Endodermal cell (in vitro differentiated cells): ENCODE data around the gene SFRP2. TPM values are rescaled to one million over a fixed set of nuclear protein-coding genes. Genes with fewer than 3 reads are reported as not detected.

ENCODE experiments used
- DNase-seq: peaks from one replicate; pipeline ENCODE4 v3.0.0-alpha.2; 2017
- H3K27ac ChIP-seq: 2 replicates; pipeline ENCODE4 v1.5.1; 2013; ENCODE audit warnings: mild to moderate bottlenecking, low read depth, low read length, moderate library complexity
- H3K27me3 ChIP-seq: 2 replicates; pipeline ENCODE4 v1.6.1; 2013; ENCODE audit warnings: mild to moderate bottlenecking, low read length, moderate library complexity; ENCODE audit not compliant: insufficient read depth, control insufficient read depth, poor library complexity, severe bottlenecking
- H3K36me3 ChIP-seq: 2 replicates; pipeline ENCODE4 v1.7.0; 2013; ENCODE audit warnings: mild to moderate bottlenecking, low read length, moderate library complexity; ENCODE audit not compliant: control insufficient read depth, insufficient read depth
- H3K4me1 ChIP-seq: one replicate; pipeline ENCODE4 v1.7.0; 2013; ENCODE audit warnings: low read length; ENCODE audit not compliant: control insufficient read depth, insufficient read depth
- H3K4me3 ChIP-seq: 2 replicates; pipeline ENCODE4 v1.5.1; 2013; ENCODE audit warnings: mild to moderate bottlenecking, low read length, moderate library complexity
- H3K9ac ChIP-seq: 2 replicates; pipeline ENCODE4 v1.6.1; 2013; ENCODE audit warnings: mild to moderate bottlenecking, low read length, moderate library complexity; ENCODE audit not compliant: poor library complexity, severe bottlenecking; ENCODE audit errors: extremely low read depth
- H3K9me3 ChIP-seq: 2 replicates; pipeline ENCODE4 v1.6.1; 2013; ENCODE audit warnings: mild to moderate bottlenecking, low read length, moderate library complexity; ENCODE audit not compliant: control insufficient read depth
- H3K27ac Mint-ChIP-seq: 2 replicates; pipeline ENCODE4 v1.8.0; 2020; ENCODE audit warnings: mixed read lengths
- H3K27me3 Mint-ChIP-seq: 2 replicates; pipeline ENCODE4 v1.8.0; 2021; ENCODE audit warnings: mild to moderate bottlenecking, mixed read lengths; ENCODE audit not compliant: insufficient read depth
- H3K36me3 Mint-ChIP-seq: 2 replicates; pipeline ENCODE4 v1.8.0; 2020; ENCODE audit warnings: low read depth, mixed read lengths
- H3K4me1 Mint-ChIP-seq: 2 replicates; pipeline ENCODE4 v1.8.0; 2020; ENCODE audit warnings: mixed read lengths
- H3K4me3 Mint-ChIP-seq: 2 replicates; pipeline ENCODE4 v1.8.0; 2020; ENCODE audit warnings: mild to moderate bottlenecking, moderate library complexity, mixed read lengths
- H3K9me3 Mint-ChIP-seq: 2 replicates; pipeline ENCODE4 v1.8.0; 2020; ENCODE audit warnings: mild to moderate bottlenecking, mixed read lengths
- CTCF ChIP-seq: fragments of 200-600 bp; sonication (generic); conservative IDR thresholded peaks from 2 replicates; pipeline ENCODE4 v1.5.0; 2021; ENCODE audit warnings: antibody characterized with exemption, mild to moderate bottlenecking
- WGBS, 2 experiments: methylation state at CpG; one replicate each; pipeline versions ENCODE4 v1.1.5 to v1.1.7; 2013; ENCODE audit warnings: missing lambda C conversion rate in 2 of 2, mixed read lengths in 1 of 2; ENCODE audit not compliant: insufficient coverage in 1 of 2, insufficient read length in 1 of 2; 5-methylcytosine and 5-hydroxymethylcytosine counted together
- total RNA-seq, 2 donors: library from RNA; stranded (reverse); fragmentation: NEBNext Ultra II Directional in 1 of 2; extraction: Animal tissue kit (Norgen Biotek cat#: 25700) in 1 of 2; gene quantifications; 2 replicates in 1 of 2; 3 replicates in 1 of 2; pipeline ENCODE4 v1.2.1, GENCODE V29; 2021

The SFRP2 gene
- total RNA-seq, 2 donors from 2014 or later, result 5.3 to 69.1 TPM

- H3K4me3 ChIP-seq, result no peak overlapping the region
- TF ChIP-seq CTCF, result no peak
- no peak overlapping the region for H3K27ac ChIP-seq
- no peaks in the 10 kb centered on the region for H3K4me1 Mint-ChIP-seq
- no peak overlapping the region for H3K27ac Mint-ChIP-seq
- H3K27me3 ChIP-seq, result no peaks in the 10 kb centered on the region
- H3K36me3 Mint-ChIP-seq, result no peaks in the 10 kb centered on the region
- DNase-seq, result no peak
- H3K9me3 Mint-ChIP-seq, result no peaks in the 10 kb centered on the region
- 97 to 100% methylated on average over 2 to 4 of the region's 4 CpGs for WGBS, 2 experiments
- H3K27me3 Mint-ChIP-seq, result no peaks in the 10 kb centered on the region
- no peak overlapping the region for H3K9ac ChIP-seq
- no peak overlapping the region for H3K4me3 Mint-ChIP-seq
- H3K36me3 ChIP-seq, result no peaks in the 10 kb centered on the region
- no peaks in the 10 kb centered on the region for H3K4me1 ChIP-seq
- no peaks in the 10 kb centered on the region for H3K9me3 ChIP-seq
Observed at GRCh38 chr4:153747406-153747955, 41.4 kb downstream of the SFRP2 start.

DNA sequence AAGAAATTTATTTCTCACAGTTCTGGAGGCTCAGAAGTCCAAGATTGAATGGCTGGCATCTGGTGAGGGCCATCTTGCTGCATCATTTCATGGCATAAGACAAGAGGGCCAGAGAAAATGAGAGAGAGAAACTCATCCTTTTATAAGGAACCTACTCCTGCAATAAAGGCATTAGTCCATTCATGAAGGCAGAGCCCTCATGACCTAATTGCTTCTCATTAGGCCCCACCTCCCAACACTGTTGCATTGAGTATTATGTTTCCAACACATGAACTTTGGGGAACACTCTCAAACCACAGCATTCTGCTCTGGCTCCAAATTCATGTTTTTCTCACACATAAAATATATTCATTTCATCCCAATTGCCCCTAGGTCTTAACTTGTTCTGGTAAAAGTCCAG lies 43.2 kb downstream of the SFRP2 start:
- Histone ChIP-seq H3K4me3 (no peak overlapping the region), H3K4me1 (no peaks in the 10 kb centered on the region), H3K9me3 (peaks cover 5% of the 10 kb centered on the region), H3K27me3 (no peaks in the 10 kb centered on the region), H3K27ac (no peak overlapping the region), H3K9ac (no peak overlapping the region), H3K36me3 (no peaks in the 10 kb centered on the region)
- no peaks in the 10 kb centered on the region for H3K27me3 Mint-ChIP-seq
- no peak for DNase-seq
- no peak for TF ChIP-seq CTCF
- no peaks in the 10 kb centered on the region for H3K36me3 Mint-ChIP-seq
- H3K9me3 Mint-ChIP-seq, result peaks cover 9% of the 10 kb centered on the region
- no peak overlapping the region for H3K4me3 Mint-ChIP-seq
- H3K27ac Mint-ChIP-seq, result no peak overlapping the region
- no peaks in the 10 kb centered on the region for H3K4me1 Mint-ChIP-seq

- Histone ChIP-seq H3K9me3 (peaks cover 9% of the 10 kb centered on the region), H3K4me1 (no peaks in the 10 kb centered on the region), H3K4me3 (no peak overlapping the region), H3K27me3 (no peaks in the 10 kb centered on the region), H3K9ac (no peak overlapping the region), H3K27ac (no peak overlapping the region), H3K36me3 (no peaks in the 10 kb centered on the region)
- Mint-ChIP-seq H3K9me3 (peaks cover 10% of the 10 kb centered on the region), H3K27ac (no peak overlapping the region), H3K4me1 (no peaks in the 10 kb centered on the region), H3K36me3 (no peaks in the 10 kb centered on the region), H3K27me3 (no peaks in the 10 kb centered on the region), H3K4me3 (no peak overlapping the region)
- DNase-seq, result no peak
- 93% methylated on average over 2 of the region's 2 CpGs; no CpG with 5 or more reads in 1 of the 2 experiments for WGBS, 2 experiments
- no peak for TF ChIP-seq CTCF
Observed at GRCh38 chr4:153741541-153741940, 47.3 kb downstream of the SFRP2 start.
